Measurements from ENCODE around the gene NTSR2. TPM values are rescaled to one million over a fixed set of nuclear protein-coding genes. Genes with fewer than 3 reads are reported as not detected.
A peak's percentile ranks its signal among the peaks of the same experiment; 100 is the strongest.

Gene NTSR2
- total and polyA plus RNA-seq, 12 donors = 0.10 to 0.15 TPM; not detected in 10

DNA sequence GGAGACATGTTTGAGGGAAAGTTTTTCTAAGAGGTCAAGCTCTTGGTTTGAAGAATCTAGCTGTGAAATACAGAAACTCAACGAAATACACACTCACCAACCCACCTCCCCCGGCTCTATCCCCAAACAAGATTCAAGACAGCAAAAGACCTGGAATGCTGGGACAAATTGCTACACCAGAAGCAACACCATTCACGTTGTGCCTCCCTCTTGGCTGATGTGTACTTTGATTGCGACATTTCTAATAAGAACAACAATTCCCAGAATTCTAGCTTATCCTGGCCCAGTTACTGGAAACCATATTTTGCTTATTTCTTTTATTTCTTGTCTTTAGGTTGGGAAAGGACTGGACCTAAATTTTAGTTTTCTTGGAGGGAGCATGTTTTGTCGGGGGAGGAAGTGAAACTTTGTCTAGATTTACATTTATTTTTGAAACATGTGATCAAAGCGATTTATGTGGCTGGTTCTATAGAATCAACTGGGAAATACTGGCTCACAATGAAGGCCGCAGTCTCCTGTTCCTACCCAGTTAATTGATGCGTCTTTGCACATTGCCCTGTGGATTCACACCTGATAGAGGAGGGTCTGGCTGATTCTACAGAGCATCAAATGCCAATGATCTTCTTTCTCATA lies 46.8 kb upstream of the NTSR2 start:
- ATAC-seq (peak in 3 of 8 donors; percentile 38 to 58 (median 50)), DNase-seq (no peak)
- TF ChIP-seq, protein P1, sequence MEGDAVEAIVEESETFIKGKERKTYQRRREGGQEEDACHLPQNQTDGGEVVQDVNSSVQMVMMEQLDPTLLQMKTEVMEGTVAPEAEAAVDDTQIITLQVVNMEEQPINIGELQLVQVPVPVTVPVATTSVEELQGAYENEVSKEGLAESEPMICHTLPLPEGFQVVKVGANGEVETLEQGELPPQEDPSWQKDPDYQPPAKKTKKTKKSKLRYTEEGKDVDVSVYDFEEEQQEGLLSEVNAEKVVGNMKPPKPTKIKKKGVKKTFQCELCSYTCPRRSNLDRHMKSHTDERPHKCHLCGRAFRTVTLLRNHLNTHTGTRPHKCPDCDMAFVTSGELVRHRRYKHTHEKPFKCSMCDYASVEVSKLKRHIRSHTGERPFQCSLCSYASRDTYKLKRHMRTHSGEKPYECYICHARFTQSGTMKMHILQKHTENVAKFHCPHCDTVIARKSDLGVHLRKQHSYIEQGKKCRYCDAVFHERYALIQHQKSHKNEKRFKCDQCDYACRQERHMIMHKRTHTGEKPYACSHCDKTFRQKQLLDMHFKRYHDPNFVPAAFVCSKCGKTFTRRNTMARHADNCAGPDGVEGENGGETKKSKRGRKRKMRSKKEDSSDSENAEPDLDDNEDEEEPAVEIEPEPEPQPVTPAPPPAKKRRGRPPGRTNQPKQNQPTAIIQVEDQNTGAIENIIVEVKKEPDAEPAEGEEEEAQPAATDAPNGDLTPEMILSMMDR (IDR thresholded peaks at IDR 0.05) = no peak
- peaks cover 0 to 33% (median 15%) of the 10 kb centered on the region in 7 donors for H3K27me3 ChIP-seq
- H3K9me3 ChIP-seq = no peaks in the 10 kb centered on the region
- H3K27ac ChIP-seq = peak overlapping the region in 1 of 10 donors; percentile 56
- H3K4me1 ChIP-seq = peaks cover 0 to 25% (median 0%) of the 10 kb centered on the region in 9 donors
- intact Hi-C loops (cut with DNase I) = no loop called here
- WGBS, 2 donors = 79 to 82% methylated on average over 8 of the region's 8 CpGs
- no peaks in the 10 kb centered on the region for H3K36me3 ChIP-seq
- H3K4me3 ChIP-seq = no peak overlapping the region

DNA sequence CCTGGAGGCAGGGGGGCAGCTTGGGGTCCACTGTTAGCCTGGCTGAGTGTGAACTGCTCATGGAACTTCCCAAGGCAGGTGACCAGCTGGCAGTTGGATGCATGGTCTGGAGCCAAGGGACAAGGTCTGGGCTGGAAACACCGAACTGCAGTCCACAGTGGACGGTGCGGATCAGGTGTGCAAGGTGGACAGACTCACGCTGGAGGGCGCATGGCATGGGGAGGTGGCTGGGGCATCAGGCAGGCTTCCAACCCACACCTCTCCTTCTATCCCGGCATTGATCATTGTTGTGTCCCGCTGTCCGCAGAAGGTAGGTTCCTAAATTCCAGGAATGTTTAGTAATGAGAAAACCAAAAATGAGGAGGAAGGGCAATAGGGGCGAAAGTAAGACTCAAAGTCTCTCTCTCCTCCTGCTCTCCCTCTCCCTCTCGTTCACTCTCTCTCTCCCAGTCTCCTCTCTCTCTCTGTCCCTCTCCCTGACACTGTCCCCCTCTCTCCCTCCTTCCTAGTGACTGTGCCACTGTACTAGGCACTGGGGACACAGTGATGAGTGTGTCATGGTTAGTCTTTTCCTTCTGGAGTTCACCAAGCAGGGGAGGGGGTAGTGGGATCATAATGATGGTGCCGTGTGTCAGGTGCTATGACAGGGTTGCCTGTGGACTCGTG lies 46.1 kb upstream of the NTSR2 start:
- Histone ChIP-seq H3K36me3 (no peaks in the 10 kb centered on the region), H3K4me3 (no peak overlapping the region), H3K27ac (no peak overlapping the region), H3K27me3 (peaks cover 0 to 33% (median 15%) of the 10 kb centered on the region in 7 donors), H3K9me3 (no peaks in the 10 kb centered on the region), H3K4me1 (peaks cover 0 to 32% (median 2%) of the 10 kb centered on the region in 9 donors)
- WGBS, 2 donors = 90% methylated on average over 12 of the region's 12 CpGs
- intact Hi-C loops (cut with DNase I) = no loop called here
- TF ChIP-seq, protein P1 (IDR thresholded peaks at IDR 0.05) = no peak
- DNase-seq (no peak), ATAC-seq (peak in 1 of 8 donors; percentile 43)

DNA sequence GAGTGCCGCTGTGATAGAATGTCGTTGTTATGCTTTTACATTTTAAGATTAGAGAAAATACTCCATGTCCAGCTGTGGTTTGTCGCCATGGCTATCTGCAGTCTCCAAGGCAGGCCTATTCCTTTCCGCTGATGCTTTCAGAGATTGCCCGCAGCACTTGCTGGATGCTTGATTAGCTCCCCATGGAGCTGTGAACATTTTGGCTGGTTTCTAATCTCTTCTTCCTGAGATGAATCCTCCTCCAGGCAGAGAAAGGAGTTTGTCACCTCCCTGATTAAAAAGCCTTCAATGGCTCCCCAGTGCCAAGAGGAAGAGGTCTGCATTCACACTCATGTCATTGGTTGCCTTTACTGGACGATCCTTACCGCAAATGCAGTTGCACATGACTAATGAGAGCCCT lies 43.8 kb upstream of the NTSR2 start:
- ATAC-seq (no peak), DNase-seq (no peak)
- H3K4me3 ChIP-seq = no peak overlapping the region
- H3K27ac ChIP-seq = no peak overlapping the region
- H3K36me3 ChIP-seq = no peaks in the 10 kb centered on the region
- 74 to 79% methylated on average over 7 of the region's 7 CpGs for WGBS, 2 donors
- H3K9me3 ChIP-seq = no peaks in the 10 kb centered on the region
- H3K4me1 ChIP-seq = peaks cover 0 to 34% (median 8%) of the 10 kb centered on the region in 9 donors
- TF ChIP-seq, protein P1 (IDR thresholded peaks at IDR 0.05) = no peak
- H3K27me3 ChIP-seq = peaks cover 0 to 17% (median 0%) of the 10 kb centered on the region in 7 donors
- intact Hi-C loops (cut with DNase I) = loop anchor here in 1 of 10 donors (1.0 kb wide), 1 partner anchor 19 kb away; no protein-coding TSS in a partner anchor

DNA sequence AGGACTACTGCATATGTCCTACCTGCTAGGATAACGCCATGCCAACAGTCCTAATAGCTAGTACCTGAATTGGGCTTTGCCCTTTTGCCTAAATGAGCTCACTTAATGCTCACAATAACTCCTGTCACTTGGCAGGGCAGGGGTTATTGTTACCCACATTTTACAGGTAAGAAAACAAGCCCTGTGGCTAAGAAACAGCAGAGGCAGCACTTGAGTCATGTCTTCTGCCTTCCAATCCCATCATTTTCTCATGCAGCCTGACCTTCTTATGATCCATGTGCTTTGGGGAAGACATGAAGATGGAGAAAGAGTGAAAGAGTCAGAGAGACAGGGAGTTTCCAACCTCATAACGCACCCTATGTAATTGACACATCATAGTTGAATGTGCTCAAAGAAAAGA lies 42.9 kb upstream of the NTSR2 start:
- TF ChIP-seq, protein P1 (IDR thresholded peaks at IDR 0.05) = no peak
- Histone ChIP-seq H3K27ac (no peak overlapping the region), H3K9me3 (no peaks in the 10 kb centered on the region), H3K4me1 (peaks cover 0 to 34% (median 8%) of the 10 kb centered on the region in 9 donors), H3K36me3 (no peaks in the 10 kb centered on the region), H3K27me3 (peaks cover 0 to 9% (median 0%) of the 10 kb centered on the region in 7 donors), H3K4me3 (no peak overlapping the region)
- no peak for DNase-seq
- ATAC-seq = no peak
- intact Hi-C loops (cut with DNase I) = no loop called here
- WGBS, 2 donors = 96% methylated on average over 2 of the region's 2 CpGs
